Activated CD8-positive, alpha-beta memory T cell treated with anti-CD3 and anti-CD28 coated beads for 36 hours (primary cell): ENCODE measurements around the gene FURIN. TPM values are rescaled to one million over a fixed set of nuclear protein-coding genes. Genes with fewer than 3 reads are reported as not detected.
"Not testable (repeated sequence)": the region's sequence is repeated elsewhere in the genome, so short reads cannot be mapped to it uniquely, and the experiment has no call there.

Experiments
- CTCF ChIA-PET: fragments of 350-600 bp; sonication (Branson Sonifier 250); formaldehyde crosslinking; loops from one replicate; lab custom pipeline; 2021; ENCODE audit warnings: antibody characterized with exemption; lab: Charles Lee
- POLR2A ChIA-PET: fragments of 350-600 bp; sonication (Branson Sonifier 250); formaldehyde crosslinking; loops from one replicate; lab custom pipeline; 2021; ENCODE audit warnings: antibody characterized with exemption; lab: Charles Lee
- total RNA-seq, 2 experiments: library from RNA; stranded (reverse); gene quantifications; one replicate each; pipeline ENCODE4 v1.2.3, GENCODE V29; 2021

The FURIN gene
- total RNA-seq, 2 experiments from 2014 or later = 141 TPM

DNA sequence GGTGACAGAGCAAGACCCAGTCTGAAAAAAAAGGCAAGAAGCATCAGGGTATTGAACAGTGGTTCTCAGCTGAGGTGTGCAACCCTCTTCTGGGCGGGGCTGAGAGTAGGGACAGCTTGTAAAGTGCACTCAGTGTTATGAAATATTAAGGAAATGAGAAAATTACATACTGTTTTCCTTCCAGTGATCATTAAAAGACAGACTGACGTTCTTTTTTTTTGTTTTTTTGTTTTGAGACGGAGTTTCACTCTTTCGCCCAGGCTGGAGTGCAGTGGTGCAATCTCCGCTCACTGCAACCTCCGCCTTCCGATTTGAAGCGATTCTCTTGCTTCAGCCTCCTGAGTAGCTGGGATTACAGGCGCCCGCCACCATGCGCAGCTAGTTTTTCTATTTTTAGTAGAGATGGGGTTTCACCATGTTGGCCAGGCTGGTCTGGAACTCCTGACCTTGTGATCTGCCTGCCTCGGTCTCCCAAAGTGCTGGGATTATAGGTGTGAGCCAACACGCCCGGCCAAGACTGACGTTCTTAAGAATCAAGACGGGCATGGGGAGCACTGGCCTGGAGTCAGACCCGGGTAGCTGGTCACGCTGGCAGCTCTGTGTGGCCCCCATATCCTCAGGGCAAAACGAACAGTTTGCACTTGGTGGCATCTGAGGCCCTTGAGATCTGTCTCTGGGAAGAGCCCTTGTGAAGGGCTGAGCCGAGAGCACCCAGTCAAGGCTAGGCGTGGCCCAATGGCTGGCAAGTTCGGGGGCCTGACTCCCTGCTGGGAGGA, 46.1 kb downstream of the FURIN start:
- ChIA-PET POLR2A (interaction anchor here (1.8 kb wide), 1 partner anchor 10 kb away, joined by 7 read pairs; no protein-coding TSS in a partner anchor), CTCF (interaction anchor here (1.3 kb wide), 2 partner anchors 11 to 28 kb away, joined by 4 read pairs; partner anchors contain the start of gene MAN2A2)

DNA sequence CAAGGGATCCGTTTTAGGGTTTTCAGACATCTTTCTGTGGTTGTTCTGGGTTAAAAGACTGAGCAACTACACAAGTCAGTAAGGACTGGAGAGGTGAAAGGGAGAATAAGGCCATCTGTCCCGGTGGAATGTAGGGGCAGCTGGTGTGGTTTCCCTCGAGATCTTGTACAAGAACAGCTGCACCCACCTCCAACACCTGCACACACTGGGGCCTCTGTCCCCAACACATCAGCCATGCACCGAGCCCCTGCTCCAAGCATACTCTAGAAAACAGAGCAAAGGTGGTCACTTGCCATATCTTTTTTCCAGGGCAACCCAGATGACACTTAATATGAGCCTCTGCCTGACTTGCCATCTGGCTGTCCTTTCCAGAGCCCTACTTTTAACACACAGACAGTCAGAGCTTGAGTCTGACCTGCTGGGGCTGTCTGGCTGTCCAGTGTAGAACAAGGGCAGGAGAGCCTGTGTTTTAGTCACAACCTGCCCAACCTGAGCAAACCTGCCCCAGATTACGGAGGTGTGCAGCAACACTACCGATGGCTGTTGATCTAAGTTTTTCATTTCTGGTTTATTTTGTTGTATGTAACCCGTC, 46.9 kb downstream of the FURIN start:
- ChIA-PET CTCF (interaction anchor here (1.3 kb wide), 1 partner anchor 29 kb away, joined by 4 read pairs; no protein-coding TSS in a partner anchor), POLR2A (interaction anchor here (1.8 kb wide), 1 partner anchor 11 kb away, joined by 7 read pairs; no protein-coding TSS in a partner anchor)

DNA sequence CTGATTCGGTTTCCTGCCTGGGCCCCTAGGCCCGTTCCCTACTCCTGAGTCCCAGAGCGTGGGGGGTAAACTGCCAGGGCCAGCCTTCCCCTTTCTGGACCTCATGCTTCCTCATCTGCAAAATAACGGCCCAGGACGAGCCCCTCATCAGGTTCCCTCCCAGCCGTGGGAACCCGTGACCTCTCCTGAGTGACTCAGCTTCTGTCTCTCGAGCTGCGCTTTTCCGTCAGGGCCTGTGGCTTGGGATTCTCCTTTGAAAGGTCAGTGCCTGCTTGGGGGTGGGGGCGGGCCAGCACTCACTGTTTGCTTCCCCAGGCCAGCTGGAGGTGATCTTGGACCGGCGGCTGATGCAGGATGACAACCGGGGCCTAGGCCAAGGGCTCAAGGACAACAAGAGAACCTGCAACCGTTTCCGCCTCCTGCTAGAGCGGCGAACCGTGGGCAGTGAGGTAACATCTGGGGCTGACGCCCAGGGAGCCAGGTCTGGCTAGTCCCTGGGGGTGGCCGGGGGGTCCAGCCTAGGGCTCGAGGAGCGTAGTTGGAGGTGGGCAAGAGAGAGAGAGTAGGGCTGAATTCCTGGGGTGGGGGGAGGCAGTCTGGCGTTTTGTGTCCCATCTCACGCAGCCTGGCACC, 47.5 kb downstream of the FURIN start:
- ChIA-PET POLR2A (interaction anchor here (1.8 kb wide), 1 partner anchor 12 kb away, joined by 7 read pairs; no protein-coding TSS in a partner anchor), CTCF (no interaction called here)

DNA sequence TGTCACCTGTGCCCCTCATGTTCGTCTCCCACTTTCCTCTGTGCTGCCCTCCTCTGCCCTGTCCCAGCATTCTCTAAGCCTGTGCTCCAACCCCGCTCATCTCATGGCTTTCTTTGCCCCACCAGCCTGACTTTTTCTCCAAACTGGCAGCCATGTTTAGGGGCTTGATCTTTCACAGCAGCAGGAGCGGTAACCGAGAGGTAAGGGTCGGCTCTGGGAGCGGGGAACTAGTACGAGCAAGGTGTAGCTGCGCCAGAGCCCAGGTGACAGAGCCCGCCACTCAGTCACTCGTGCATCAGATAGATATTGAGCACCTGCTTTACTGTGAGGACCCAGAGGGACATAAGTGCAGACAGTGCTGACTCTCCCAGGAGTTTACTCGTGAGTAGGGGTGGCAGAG, 48.1 kb downstream of the FURIN start:
- ChIA-PET POLR2A (interaction anchor here (1.8 kb wide), 1 partner anchor 12 kb away, joined by 7 read pairs; no protein-coding TSS in a partner anchor), CTCF (no interaction called here)

- POLR2A ChIA-PET = interaction anchor here (0.8 kb wide), 1 partner anchor 31 kb away, joined by 3 read pairs; no protein-coding TSS in a partner anchor
- CTCF ChIA-PET = interaction anchor here (2.6 kb wide), 1 partner anchor 14 kb away, joined by 15 read pairs; the partner anchor contains the start of gene MAN2A2
Measured at GRCh38 chr15:90917569-90917968, 49.2 kb downstream of the FURIN start.

GRCh38 chr15:90918034-90918788, 49.8 kb downstream of the FURIN start:
- POLR2A ChIA-PET = interaction anchor here (0.8 kb wide), 1 partner anchor 32 kb away, joined by 3 read pairs; no protein-coding TSS in a partner anchor
- CTCF ChIA-PET = interaction anchor here (0.8 to 2.6 kb wide), 2 partner anchors 12 to 15 kb away, joined by 3 to 15 read pairs; partner anchors contain the start of gene MAN2A2

DNA sequence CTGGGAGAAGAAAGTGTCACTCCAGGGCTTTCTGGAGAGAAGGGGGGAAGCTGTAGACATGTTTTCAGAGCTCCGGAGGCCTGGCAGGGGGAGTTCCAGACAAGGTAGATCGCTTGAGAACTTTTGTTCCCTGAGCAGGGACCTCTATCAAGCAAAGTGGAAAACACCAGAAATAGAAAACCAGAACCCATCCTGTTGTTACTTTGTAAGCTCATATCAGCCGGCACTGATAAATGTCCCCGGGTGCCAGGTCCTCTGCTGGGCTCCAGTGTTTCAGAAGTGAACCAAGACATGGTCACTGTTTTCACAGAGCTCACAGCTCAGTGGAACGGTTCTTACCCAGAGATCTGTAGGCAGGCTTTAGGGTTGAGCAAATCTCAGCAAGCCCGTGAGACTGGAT, 50.4 kb downstream of the FURIN start:
- CTCF ChIA-PET = interaction anchor here (0.8 to 2.6 kb wide), 2 partner anchors 11 to 15 kb away, joined by 3 to 15 read pairs; partner anchors contain the start of gene MAN2A2
- POLR2A ChIA-PET = no interaction called here

GRCh38 chr15:90921887-90922286, 53.5 kb downstream of the FURIN start:
- POLR2A ChIA-PET = interaction anchor here (2.6 kb wide), 1 partner anchor 18 kb away, joined by 10 read pairs; the partner anchor contains the start of gene MAN2A2
- CTCF ChIA-PET = interaction anchor here (1.0 to 4.7 kb wide), 3 partner anchors 10 to 20 kb away, joined by 3 to 32 read pairs (median 11); partner anchors contain the start of genes HDDC3 and MAN2A2

- POLR2A ChIA-PET = interaction anchor here (1.0 to 2.6 kb wide), 2 partner anchors 17 to 19 kb away, joined by 5 to 10 read pairs; partner anchors contain the start of gene MAN2A2
- CTCF ChIA-PET = interaction anchor here (0.6 to 4.7 kb wide), 4 partner anchors 9 to 244 kb away, joined by 3 to 32 read pairs (median 8); partner anchors contain the start of genes HDDC3 and MAN2A2
Measured at GRCh38 chr15:90922712-90923322, 54.4 kb downstream of the FURIN start.

DNA sequence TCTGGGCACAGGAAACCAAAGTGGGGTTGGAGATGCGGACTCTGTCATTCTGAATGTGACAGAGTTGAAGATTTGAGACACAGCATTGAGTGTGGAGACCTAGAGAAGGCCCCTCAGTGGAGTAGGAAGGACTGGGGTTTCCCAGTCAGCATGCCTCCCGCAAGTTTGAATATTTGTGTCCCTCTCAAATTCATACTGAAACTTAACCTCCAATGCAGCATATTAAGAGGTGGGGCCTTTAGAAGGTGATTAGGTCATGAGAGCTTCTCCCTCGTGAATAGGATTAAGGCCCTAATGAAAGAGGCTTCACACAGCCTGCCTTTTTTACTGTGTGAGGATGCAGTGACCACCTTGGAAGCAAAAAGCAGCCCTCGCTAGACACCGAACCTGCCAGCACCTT, 56.0 kb downstream of the FURIN start:
- CTCF ChIA-PET = interaction anchor here (4.7 kb wide), 1 partner anchor 7 kb away, joined by 32 read pairs; the partner anchor contains the start of gene HDDC3
- POLR2A ChIA-PET = interaction anchor here (0.7 kb wide), 1 partner anchor 44 kb away, joined by 4 read pairs; no protein-coding TSS in a partner anchor

DNA sequence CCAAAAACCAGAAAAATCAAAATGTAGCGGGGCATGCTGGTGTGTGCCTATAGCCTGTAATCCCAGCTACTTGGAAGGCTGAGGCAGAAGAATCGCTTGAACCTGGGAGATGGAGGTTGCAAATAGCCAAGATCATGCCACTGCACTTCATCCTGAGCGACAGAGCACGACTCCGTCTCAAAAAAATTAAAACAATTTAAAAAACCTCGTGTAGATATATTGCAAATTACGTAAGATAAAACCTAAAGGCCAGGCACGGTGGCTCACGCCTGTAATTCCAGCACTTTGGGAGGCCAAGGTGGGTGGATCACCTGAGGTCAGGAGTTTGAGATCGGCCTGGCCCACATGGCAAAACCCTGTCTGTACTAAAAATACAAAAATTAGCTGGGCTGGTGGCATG, 58.4 kb downstream of the FURIN start:
- CTCF ChIA-PET = not testable (repeated sequence)
- POLR2A ChIA-PET = interaction anchor here (1.3 kb wide), 1 partner anchor 24 kb away, joined by 3 read pairs; the partner anchor contains the start of gene MAN2A2

GRCh38 chr15:90928106-90928505, 59.7 kb downstream of the FURIN start:
- CTCF ChIA-PET = not testable (repeated sequence)
- POLR2A ChIA-PET = interaction anchor here (5.5 kb wide), 1 partner anchor 25 kb away, joined by 42 read pairs; the partner anchor contains the start of gene MAN2A2

DNA sequence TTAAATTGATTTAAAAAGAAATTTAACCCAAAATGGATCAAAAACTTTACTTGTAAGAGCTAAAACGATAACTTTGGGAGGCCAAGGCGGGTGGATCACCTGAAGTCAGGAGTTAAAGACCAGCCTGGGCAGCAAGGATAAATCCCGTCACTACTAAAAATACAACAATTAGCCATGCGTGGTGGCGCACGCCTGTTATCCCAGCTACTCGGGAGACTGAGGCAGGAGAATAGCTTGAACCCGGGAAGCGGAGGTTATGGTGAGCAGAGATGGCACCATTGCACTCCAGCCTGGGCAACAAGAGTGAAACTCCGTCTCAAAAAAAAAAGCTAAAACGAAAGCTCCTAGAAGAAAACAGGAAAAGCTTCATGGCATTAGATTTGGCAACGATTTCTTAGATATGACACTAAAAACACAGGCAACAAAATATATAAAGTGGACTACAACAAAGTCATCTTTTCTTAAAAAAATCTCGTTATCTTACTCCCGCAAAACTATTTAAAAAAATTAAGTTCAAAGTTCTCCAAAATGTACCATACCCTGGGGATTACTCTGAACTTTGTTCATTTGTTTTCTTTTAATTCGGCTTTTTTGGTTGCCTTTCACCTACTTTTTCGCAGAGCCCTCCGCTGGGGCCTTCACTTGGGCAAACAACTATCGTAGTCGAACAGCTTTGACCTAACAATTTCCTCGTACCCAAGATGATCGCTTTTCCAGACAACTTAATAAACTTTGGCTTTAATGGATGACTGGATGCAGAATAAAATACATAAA, 61.0 kb downstream of the FURIN start:
- ChIA-PET CTCF (interaction anchor here (1.0 to 7.7 kb wide), 4 partner anchors 11 to 120 kb away, joined by 3 to 136 read pairs (median 3); partner anchors contain the start of gene MAN2A2), POLR2A (interaction anchor here (1.8 to 5.5 kb wide), 2 partner anchors 25 to 26 kb away, joined by 4 to 42 read pairs; partner anchors contain the start of genes MAN2A2 and RCCD1)

GRCh38 chr15:90930861-90931574, 62.6 kb downstream of the FURIN start:
- ChIA-PET POLR2A (interaction anchor here (0.5 to 5.5 kb wide), 5 partner anchors 24 to 275 kb away, joined by 3 to 42 read pairs (median 4); partner anchors contain the start of genes MAN2A2 and RCCD1), CTCF (interaction anchor here (0.5 to 7.7 kb wide), 16 partner anchors 9 to 1041 kb away, joined by 3 to 136 read pairs (median 6); partner anchors contain the start of genes BLM, MAN2A2 and RCCD1)

- ChIA-PET CTCF (interaction anchor here (0.5 to 7.7 kb wide), 15 partner anchors 9 to 1042 kb away, joined by 3 to 136 read pairs (median 6); partner anchors contain the start of genes BLM, MAN2A2 and RCCD1), POLR2A (interaction anchor here (0.5 to 5.5 kb wide), 5 partner anchors 23 to 275 kb away, joined by 3 to 42 read pairs (median 6); partner anchors contain the start of genes MAN2A2 and RCCD1)
Measured at GRCh38 chr15:90931575-90931827, 63.1 kb downstream of the FURIN start.
